ENCODE results near the gene EPS8L2.

EPS8L2 gene

DNA sequence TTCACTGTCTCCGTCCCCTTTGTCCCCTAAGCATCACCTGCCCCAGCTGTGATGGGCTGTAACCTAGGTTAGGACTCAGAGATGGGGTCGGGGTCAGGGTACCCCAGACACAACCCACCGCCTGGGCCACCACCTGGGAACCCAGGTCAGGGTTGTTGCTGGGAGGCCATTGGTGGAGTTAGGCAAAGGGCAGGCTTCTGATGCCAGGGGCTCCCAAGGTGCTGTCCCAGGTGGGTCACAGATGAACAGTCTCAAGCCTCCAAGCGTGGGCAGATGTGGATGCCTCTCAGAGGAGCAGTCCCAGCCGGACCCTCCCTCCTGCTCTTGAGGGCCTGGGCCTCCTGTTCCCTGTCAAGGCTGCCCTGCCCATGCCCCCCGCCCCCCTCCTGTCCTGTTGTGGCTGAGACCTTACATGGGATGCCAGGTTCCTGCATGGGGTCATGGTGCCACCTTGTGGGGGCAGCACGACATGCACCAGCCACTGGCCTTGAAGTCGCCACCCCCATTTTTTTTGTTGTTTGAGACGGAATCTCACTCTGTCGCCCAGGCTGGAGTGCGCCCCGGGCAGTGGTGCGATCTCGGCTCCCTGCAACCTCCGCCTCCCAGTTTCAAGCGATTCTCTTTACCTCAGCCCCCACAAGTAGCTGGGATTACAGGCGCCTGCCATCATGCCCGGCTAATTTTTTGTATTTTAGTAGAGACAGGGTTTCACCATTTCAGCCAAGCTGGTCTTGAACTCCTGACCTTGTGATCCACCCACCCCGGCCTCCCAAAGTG lies 59.2 kb downstream of the EPS8L2 start (continued):
- TF ChIP-seq ZNF138 (tag by site-specific recombination; IDR thresholded peaks at IDR 0.05; ENCODE audit: borderline replicate concordance), result no peak

DNA sequence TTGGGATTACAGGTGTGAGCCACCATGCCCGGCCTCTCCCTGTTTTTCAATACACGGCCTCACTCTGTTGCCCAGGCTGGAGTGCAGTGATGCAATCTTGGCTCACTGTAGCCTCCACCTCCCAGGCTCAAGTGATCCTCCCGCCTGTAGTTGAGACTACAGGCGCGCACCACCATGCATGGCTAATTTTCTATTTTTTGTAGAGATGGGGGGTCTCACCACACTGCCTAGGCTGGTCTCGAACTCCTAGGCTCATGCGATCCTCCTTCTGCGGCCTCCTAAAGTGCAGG lies 59.7 kb downstream of the EPS8L2 start:
- Histone ChIP-seq H3K4me1 (ENCODE audit: control insufficient read depth, insufficient read depth, low read length) (no peaks in the 10 kb centered on the region), H3K27ac (ENCODE audit: extremely low read depth, low read depth, low read length) (no peak overlapping the region), H3K9me3 (ENCODE audit: control insufficient read depth, insufficient read depth, low read depth, low read length) (no peaks in the 10 kb centered on the region), H3K4me3 (ENCODE audit: low read depth, low read length) (no peak overlapping the region), H3K36me3 (ENCODE audit: control insufficient read depth in 2 of 2, insufficient read depth in 1 of 2, low read length in 2 of 2) (peaks cover 4 to 76% of the 10 kb centered on the region in 2 experiments; a peak in 2 of 3 replicates)
- TF ChIP-seq, protein P1, sequence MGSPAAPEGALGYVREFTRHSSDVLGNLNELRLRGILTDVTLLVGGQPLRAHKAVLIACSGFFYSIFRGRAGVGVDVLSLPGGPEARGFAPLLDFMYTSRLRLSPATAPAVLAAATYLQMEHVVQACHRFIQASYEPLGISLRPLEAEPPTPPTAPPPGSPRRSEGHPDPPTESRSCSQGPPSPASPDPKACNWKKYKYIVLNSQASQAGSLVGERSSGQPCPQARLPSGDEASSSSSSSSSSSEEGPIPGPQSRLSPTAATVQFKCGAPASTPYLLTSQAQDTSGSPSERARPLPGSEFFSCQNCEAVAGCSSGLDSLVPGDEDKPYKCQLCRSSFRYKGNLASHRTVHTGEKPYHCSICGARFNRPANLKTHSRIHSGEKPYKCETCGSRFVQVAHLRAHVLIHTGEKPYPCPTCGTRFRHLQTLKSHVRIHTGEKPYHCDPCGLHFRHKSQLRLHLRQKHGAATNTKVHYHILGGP (tag by site-specific recombination; IDR thresholded peaks at IDR 0.05), result no peak
- TF ChIP-seq KLF16 (tag by site-specific recombination; IDR thresholded peaks at IDR 0.05) (no peak), GLIS2 (tag by site-specific recombination; IDR thresholded peaks at IDR 0.05) (no peak), ZBTB8A (tag by site-specific recombination; IDR thresholded peaks at IDR 0.05) (no peak), ZNF155 (tag by site-specific recombination; IDR thresholded peaks at IDR 0.05) (no peak), ZNF175 (tag by site-specific recombination; IDR thresholded peaks at IDR 0.05) (no peak), ZNF302 (tag by site-specific recombination; IDR thresholded peaks at IDR 0.05; ENCODE audit: low read depth) (no peak), ZNF791 (tag by site-specific recombination; IDR thresholded peaks at IDR 0.05) (no peak), ZIC2 (tag by site-specific recombination; IDR thresholded peaks at IDR 0.05) (no peak), ZNF510 (tag by site-specific recombination; IDR thresholded peaks at IDR 0.05; ENCODE audit: insufficient replicate concordance) (no peak), ZNF701 (tag by site-specific recombination; IDR thresholded peaks at IDR 0.05) (no peak), ZNF626 (tag by site-specific recombination; IDR thresholded peaks at IDR 0.05) (no peak), ZSCAN30 (tag by site-specific recombination; IDR thresholded peaks at IDR 0.05) (no peak), ZNF37A (tag by site-specific recombination; IDR thresholded peaks at IDR 0.05) (no peak), ZNF311 (tag by site-specific recombination; IDR thresholded peaks at IDR 0.05; ENCODE audit: borderline replicate concordance) (no peak)
- TF ChIP-seq, protein P2, sequence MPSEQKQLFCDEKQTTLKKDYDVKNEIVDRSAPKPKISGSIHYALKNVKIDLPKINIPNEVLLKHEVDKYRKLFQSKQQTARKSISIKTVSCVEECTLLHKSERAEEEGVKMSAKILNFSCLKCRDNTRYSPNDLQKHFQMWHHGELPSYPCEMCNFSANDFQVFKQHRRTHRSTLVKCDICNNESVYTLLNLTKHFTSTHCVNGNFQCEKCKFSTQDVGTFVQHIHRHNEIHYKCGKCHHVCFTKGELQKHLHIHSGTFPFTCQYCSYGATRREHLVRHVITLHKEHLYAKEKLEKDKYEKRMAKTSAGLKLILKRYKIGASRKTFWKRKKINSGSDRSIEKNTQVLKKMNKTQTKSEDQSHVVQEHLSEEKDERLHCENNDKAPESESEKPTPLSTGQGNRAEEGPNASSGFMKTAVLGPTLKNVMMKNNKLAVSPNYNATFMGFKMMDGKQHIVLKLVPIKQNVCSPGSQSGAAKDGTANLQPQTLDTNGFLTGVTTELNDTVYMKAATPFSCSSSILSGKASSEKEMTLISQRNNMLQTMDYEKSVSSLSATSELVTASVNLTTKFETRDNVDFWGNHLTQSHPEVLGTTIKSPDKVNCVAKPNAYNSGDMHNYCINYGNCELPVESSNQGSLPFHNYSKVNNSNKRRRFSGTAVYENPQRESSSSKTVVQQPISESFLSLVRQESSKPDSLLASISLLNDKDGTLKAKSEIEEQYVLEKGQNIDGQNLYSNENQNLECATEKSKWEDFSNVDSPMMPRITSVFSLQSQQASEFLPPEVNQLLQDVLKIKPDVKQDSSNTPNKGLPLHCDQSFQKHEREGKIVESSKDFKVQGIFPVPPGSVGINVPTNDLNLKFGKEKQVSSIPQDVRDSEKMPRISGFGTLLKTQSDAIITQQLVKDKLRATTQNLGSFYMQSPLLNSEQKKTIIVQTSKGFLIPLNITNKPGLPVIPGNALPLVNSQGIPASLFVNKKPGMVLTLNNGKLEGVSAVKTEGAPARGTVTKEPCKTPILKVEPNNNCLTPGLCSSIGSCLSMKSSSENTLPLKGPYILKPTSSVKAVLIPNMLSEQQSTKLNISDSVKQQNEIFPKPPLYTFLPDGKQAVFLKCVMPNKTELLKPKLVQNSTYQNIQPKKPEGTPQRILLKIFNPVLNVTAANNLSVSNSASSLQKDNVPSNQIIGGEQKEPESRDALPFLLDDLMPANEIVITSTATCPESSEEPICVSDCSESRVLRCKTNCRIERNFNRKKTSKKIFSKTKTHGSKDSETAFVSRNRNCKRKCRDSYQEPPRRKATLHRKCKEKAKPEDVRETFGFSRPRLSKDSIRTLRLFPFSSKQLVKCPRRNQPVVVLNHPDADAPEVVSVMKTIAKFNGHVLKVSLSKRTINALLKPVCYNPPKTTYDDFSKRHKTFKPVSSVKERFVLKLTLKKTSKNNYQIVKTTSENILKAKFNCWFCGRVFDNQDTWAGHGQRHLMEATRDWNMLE (tag by site-specific recombination; conservative IDR thresholded peaks at IDR 0.05; ENCODE audit: low read depth), result no peak
- TF ChIP-seq, protein P3, sequence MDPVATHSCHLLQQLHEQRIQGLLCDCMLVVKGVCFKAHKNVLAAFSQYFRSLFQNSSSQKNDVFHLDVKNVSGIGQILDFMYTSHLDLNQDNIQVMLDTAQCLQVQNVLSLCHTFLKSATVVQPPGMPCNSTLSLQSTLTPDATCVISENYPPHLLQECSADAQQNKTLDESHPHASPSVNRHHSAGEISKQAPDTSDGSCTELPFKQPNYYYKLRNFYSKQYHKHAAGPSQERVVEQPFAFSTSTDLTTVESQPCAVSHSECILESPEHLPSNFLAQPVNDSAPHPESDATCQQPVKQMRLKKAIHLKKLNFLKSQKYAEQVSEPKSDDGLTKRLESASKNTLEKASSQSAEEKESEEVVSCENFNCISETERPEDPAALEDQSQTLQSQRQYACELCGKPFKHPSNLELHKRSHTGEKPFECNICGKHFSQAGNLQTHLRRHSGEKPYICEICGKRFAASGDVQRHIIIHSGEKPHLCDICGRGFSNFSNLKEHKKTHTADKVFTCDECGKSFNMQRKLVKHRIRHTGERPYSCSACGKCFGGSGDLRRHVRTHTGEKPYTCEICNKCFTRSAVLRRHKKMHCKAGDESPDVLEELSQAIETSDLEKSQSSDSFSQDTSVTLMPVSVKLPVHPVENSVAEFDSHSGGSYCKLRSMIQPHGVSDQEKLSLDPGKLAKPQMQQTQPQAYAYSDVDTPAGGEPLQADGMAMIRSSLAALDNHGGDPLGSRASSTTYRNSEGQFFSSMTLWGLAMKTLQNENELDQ (tag by site-specific recombination; IDR thresholded peaks at IDR 0.05; ENCODE audit: low read depth), result no peak
- TF ChIP-seq, protein P4, sequence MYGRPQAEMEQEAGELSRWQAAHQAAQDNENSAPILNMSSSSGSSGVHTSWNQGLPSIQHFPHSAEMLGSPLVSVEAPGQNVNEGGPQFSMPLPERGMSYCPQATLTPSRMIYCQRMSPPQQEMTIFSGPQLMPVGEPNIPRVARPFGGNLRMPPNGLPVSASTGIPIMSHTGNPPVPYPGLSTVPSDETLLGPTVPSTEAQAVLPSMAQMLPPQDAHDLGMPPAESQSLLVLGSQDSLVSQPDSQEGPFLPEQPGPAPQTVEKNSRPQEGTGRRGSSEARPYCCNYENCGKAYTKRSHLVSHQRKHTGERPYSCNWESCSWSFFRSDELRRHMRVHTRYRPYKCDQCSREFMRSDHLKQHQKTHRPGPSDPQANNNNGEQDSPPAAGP (tag by site-specific recombination; IDR thresholded peaks at IDR 0.05), result no peak
- TF ChIP-seq, protein P5, sequence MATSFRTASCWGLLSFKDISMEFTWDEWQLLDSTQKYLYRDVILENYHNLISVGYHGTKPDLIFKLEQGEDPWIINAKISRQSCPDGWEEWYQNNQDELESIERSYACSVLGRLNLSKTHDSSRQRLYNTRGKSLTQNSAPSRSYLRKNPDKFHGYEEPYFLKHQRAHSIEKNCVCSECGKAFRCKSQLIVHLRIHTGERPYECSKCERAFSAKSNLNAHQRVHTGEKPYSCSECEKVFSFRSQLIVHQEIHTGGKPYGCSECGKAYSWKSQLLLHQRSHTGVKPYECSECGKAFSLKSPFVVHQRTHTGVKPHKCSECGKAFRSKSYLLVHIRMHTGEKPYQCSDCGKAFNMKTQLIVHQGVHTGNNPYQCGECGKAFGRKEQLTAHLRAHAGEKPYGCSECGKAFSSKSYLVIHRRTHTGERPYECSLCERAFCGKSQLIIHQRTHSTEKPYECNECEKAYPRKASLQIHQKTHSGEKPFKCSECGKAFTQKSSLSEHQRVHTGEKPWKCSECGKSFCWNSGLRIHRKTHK (tag by site-specific recombination; IDR thresholded peaks at IDR 0.05), result no peak
- CTCF ChIA-PET, result interaction anchor here (0.6 to 1.0 kb wide), 4 partner anchors 10 to 47 kb away, joined by 3 to 5 read pairs (median 4); partner anchors contain the start of gene GATD1
- POLR2A ChIA-PET, result interaction anchor here (0.6 to 1.1 kb wide), 3 partner anchors 10 to 260 kb away, joined by 5 read pairs; no protein-coding TSS in a partner anchor
